Rectal smooth muscle tissue (tissue), 1 donor: Measurements from ENCODE around the gene EMC9.

Source experiments
- H3K27ac ChIP-seq: one replicate; pipeline ENCODE4 v1.7.0; 2013; ENCODE audit warnings: low read depth, low read length, inconsistent platforms
- H3K27me3 ChIP-seq: one replicate; pipeline ENCODE4 v1.7.0; 2013; ENCODE audit warnings: low read length; ENCODE audit not compliant: control insufficient read depth, insufficient read depth
- H3K36me3 ChIP-seq: one replicate; pipeline ENCODE4 v1.7.0; 2013; ENCODE audit warnings: low read length; ENCODE audit not compliant: control insufficient read depth, insufficient read depth
- H3K4me1 ChIP-seq: one replicate; pipeline ENCODE4 v1.7.0; 2013; ENCODE audit warnings: low read length; ENCODE audit not compliant: control insufficient read depth, insufficient read depth
- H3K4me3 ChIP-seq: one replicate; pipeline ENCODE4 v1.7.0; 2013; ENCODE audit warnings: low read length
- H3K9ac ChIP-seq: one replicate; pipeline ENCODE4 v1.7.0; 2013; ENCODE audit warnings: low read length

Gene EMC9

GRCh38 chr14:24100982-24101494 lies 40.4 kb downstream of the EMC9 start:
- Histone ChIP-seq H3K4me1 (no peaks in the 10 kb centered on the region), H3K27ac (no peak overlapping the region), H3K9ac (no peak overlapping the region), H3K36me3 (peaks cover 13% of the 10 kb centered on the region), H3K27me3 (no peaks in the 10 kb centered on the region), H3K4me3 (no peak overlapping the region)

- Histone ChIP-seq H3K27me3 (no peaks in the 10 kb centered on the region), H3K4me3 (no peak overlapping the region), H3K27ac (no peak overlapping the region), H3K9ac (no peak overlapping the region), H3K4me1 (no peaks in the 10 kb centered on the region), H3K36me3 (peaks cover 13% of the 10 kb centered on the region)
These were observed 41.0 kb downstream of the EMC9 start for GRCh38 chr14:24100197-24100981.

GRCh38 chr14:24098927-24099813 lies 42.2 kb downstream of the EMC9 start:
- Histone ChIP-seq H3K4me3 (no peak overlapping the region), H3K36me3 (peaks cover 13% of the 10 kb centered on the region), H3K9ac (no peak overlapping the region), H3K4me1 (no peaks in the 10 kb centered on the region), H3K27ac (no peak overlapping the region), H3K27me3 (no peaks in the 10 kb centered on the region)

GRCh38 chr14:24098229-24098926 lies 43.0 kb downstream of the EMC9 start:
- no peak overlapping the region for H3K27ac ChIP-seq
- H3K36me3 ChIP-seq, result peaks cover 13% of the 10 kb centered on the region
- H3K9ac ChIP-seq, result no peak overlapping the region
- H3K27me3 ChIP-seq, result no peaks in the 10 kb centered on the region
- no peak overlapping the region for H3K4me3 ChIP-seq
- H3K4me1 ChIP-seq, result peaks cover 3% of the 10 kb centered on the region

- H3K4me3 ChIP-seq, result no peak overlapping the region
- H3K4me1 ChIP-seq, result peaks cover 3% of the 10 kb centered on the region
- H3K27ac ChIP-seq, result no peak overlapping the region
- H3K9ac ChIP-seq, result no peak overlapping the region
- no peaks in the 10 kb centered on the region for H3K27me3 ChIP-seq
- peaks cover 13% of the 10 kb centered on the region for H3K36me3 ChIP-seq
These were observed 44.7 kb downstream of the EMC9 start for GRCh38 chr14:24096545-24097181.

- no peak overlapping the region for H3K27ac ChIP-seq
- H3K27me3 ChIP-seq, result no peaks in the 10 kb centered on the region
- peaks cover 3% of the 10 kb centered on the region for H3K4me1 ChIP-seq
- H3K36me3 ChIP-seq, result peaks cover 9% of the 10 kb centered on the region
- H3K4me3 ChIP-seq, result peak overlapping the region; percentile 69
- peak overlapping the region; percentile 69 for H3K9ac ChIP-seq
These were observed 45.9 kb downstream of the EMC9 start for GRCh38 chr14:24095271-24096068.

- peak overlapping the region; percentile 69 for H3K4me3 ChIP-seq
- H3K9ac ChIP-seq, result peak overlapping the region; percentile 69
- H3K27me3 ChIP-seq, result no peaks in the 10 kb centered on the region
- peaks cover 5% of the 10 kb centered on the region for H3K36me3 ChIP-seq
- H3K4me1 ChIP-seq, result peaks cover 3% of the 10 kb centered on the region
- H3K27ac ChIP-seq, result peak overlapping the region; percentile 86
These were observed 46.5 kb downstream of the EMC9 start for GRCh38 chr14:24094841-24095270.

GRCh38 chr14:24093901-24094840 lies 47.2 kb downstream of the EMC9 start, which contains the start of gene PCK2:
TSS of gene PCK2 (plus strand) at chr14:24094311. CDS start at chr14:24094406, 95 bp downstream.
- peak within 1 kb of the TSS; percentile 86 for H3K27ac ChIP-seq
- peaks cover 3% of the 10 kb centered on the region for H3K4me1 ChIP-seq
- H3K9ac ChIP-seq, result peak within 1 kb of the TSS; percentile 69
- peak within 1 kb of the TSS; percentile 69 for H3K4me3 ChIP-seq
- peaks cover under 1% of the 10 kb centered on the region for H3K36me3 ChIP-seq
- H3K27me3 ChIP-seq, result no peaks in the 10 kb centered on the region

GRCh38 chr14:24093207-24093900 lies 48.0 kb downstream of the EMC9 start:
- peaks cover 3% of the 10 kb centered on the region for H3K4me1 ChIP-seq
- no peaks in the 10 kb centered on the region for H3K27me3 ChIP-seq
- H3K36me3 ChIP-seq, result no peaks in the 10 kb centered on the region
- peak overlapping the region; percentile 86 for H3K27ac ChIP-seq
- peak overlapping the region; percentile 69 for H3K4me3 ChIP-seq
- H3K9ac ChIP-seq, result no peak overlapping the region
